NCI-H2081 (cell line): ENCODE measurements around the gene GPBP1.
"Not testable (repeated sequence)": the region's sequence is repeated elsewhere in the genome, so short reads cannot be mapped to it uniquely, and the experiment has no call there.

Experiments used
- DNase-seq, 2 experiments: peaks; one replicate each; lab custom pipeline; 2025; lab: John Stamatoyannopoulos, UW

The GPBP1 gene, protein sequence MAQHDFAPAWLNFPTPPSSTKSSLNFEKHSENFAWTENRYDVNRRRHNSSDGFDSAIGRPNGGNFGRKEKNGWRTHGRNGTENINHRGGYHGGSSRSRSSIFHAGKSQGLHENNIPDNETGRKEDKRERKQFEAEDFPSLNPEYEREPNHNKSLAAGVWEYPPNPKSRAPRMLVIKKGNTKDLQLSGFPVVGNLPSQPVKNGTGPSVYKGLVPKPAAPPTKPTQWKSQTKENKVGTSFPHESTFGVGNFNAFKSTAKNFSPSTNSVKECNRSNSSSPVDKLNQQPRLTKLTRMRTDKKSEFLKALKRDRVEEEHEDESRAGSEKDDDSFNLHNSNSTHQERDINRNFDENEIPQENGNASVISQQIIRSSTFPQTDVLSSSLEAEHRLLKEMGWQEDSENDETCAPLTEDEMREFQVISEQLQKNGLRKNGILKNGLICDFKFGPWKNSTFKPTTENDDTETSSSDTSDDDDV

DNA sequence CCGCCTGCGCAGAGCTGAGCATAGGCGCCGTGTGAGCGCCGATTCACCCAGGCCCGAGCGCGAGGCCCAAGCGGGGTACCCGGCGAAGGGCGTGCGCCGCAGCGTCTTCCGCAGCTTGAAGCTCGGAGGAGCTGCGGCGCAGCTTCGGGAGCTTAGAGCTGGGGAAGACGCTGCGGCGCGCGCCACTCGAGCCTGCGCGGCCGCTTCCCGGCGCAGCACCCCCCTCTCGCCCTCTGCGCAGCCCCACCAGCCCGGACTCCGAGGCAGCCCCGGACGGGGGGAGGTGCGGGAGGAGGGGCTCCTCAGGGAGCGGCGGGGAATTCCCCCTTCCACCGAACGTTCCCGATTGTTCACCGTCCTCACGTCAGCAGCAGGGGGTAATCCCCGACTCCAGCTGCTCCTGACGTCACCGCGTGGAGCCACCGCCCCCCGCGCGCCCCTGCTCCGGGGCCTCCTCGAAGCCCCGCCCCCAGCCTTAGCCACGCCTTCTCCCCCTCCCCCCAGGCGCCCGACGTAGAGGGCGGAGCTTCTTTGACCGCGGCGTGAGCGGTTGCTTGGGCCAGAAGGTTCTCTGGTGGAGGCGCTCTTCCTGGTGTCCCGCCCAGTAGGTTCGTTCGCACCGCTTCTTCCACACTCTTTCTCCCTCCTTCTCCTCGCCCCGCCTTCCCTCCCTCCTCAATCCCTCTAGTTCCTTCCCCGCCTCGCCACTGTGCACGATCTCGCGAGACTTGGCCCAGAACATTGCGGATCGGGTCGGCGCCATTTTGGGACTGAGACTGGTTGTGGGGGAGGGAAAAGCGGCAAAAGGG lies at the start of gene GPBP1:
Gene GPBP1, plus strand, starts transcription at position 741 of the 809 bp plus-strand sequence. CDS start 40,072 bp downstream, outside the sequence.
- DNase-seq, result peak; percentile 95 to 96

- DNase-seq, result no peak
Measured at GRCh38 chr5:57128325-57128724, 45.5 kb upstream of the GPBP1 start.

GRCh38 chr5:57133574-57133973 lies 40.3 kb upstream of the GPBP1 start:
- DNase-seq, result no peak

DNA sequence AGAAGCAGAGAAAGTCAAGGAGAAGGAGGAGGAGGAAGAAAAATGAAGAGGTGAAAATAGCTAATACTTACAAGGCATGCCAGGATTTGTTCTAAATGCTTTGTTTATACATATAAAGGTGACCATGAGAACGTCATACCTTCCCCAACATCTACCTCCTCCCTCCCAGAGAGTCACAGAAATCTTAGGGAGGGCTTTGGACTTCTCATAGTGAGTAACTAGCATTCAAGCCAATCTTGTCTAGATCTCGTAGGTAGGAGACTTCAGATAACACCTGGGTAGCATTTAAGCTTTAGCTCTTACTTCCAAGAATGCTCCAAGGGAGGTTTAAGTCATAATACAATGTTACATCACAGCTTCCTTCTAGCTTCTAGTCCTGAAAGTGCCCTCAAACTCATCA lies 36.5 kb upstream of the GPBP1 start:
- DNase-seq, result no peak

GRCh38 chr5:57152316-57152715 lies 21.5 kb upstream of the GPBP1 start:
- no peak for DNase-seq

DNA sequence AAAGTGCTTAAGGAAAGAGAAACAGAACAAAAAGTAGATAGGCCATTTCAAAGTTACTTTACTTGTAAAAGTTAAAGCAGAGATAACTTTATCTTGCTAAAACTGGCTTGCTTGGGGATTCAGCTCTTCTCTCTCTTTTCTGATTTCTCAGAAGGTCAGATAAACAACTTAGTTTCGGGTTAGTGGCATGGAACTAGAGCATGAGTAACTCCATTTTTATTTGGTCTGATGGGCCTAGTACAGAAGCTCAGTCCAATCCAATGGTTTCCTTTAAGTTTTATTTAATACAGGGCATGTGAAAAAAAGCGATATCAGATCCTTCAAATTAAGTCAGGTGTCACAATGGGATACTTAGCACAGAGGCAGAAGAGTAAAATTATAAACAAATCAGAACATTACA lies 18.8 kb upstream of the GPBP1 start:
- no peak for DNase-seq

DNA sequence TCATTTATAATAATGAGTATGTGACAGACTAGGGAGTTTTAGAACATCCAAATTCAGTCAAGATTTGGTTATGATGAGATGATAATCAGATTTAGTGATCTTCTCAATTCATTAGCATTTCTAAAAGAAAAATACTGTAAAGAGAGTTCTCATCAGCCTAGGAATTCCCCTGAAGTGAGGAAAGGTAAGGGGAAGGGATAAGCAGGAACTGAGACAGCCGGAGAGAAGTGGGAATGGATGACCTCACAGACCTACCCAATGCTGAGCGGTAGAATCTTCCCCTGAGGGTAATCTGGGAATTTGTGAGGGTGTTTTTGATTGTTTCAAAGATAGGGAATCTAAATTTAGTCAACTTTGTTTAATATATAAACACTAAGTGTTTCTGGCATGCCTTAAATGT lies 16.7 kb upstream of the GPBP1 start:
- DNase-seq, result no peak

DNA sequence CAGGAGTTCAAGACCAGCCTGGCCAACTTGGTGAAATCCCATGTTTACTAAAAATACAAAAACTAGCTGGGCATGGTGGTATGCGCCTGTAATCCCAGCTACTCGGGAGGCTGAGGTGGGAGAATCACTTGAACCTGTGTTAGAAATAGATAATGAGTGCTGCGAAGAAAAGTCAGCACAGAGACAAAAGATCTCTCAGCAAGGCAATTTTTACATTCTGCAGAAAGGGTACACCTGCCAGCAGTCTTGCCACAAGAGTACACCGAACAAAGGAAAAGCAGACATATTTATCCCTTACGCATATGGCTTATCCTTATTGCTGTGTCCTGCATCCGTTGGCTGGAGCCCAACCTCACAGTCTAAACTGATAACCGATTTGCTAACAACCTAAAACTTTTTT lies 16.2 kb upstream of the GPBP1 start:
- DNase-seq, result no peak

DNA sequence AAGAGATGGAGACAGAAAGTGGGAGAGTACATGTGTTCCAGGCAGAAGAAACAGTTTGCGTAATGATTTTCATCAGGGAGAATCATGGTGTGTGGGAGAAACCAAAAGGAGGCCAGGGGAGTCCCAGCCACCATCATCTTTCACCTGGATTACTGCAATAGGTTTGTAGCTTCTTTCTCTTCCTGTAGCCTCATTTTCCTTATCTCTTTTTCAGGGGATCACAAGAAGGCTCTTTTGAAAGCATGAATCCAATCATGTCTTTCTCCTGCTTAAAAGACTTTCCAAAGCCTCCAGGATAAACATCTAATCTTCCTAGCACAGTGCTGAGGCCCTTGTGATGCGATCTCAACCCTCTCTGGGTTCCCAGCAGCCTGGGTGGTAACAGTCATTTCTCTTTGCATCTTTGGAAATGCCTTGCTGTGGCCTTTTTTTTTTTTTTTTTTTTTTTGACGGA lies 10.3 kb upstream of the GPBP1 start:
- DNase-seq, result no peak

DNA sequence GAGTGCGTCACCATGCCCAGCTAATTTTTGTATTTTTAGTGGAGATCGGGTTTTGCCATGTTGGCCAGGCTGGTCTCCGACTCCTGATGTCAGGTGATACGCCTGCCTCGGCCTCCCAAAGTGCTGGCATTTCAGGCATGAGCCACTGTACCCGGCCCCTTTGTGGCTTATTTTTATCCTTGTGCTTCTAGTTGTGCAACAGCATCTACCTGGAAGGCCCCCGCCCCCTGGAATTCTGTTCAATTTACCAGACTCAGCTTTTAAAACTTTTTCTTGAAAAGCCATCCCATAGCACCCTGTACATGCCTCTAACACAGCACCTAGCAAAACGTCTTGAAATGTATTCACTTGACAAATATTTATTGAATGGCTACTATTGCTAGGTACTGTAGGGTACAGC lies 9.7 kb upstream of the GPBP1 start:
- no peak for DNase-seq

- not testable (repeated sequence) for DNase-seq
Measured at GRCh38 chr5:57165171-57165570, 8.7 kb upstream of the GPBP1 start.

DNA sequence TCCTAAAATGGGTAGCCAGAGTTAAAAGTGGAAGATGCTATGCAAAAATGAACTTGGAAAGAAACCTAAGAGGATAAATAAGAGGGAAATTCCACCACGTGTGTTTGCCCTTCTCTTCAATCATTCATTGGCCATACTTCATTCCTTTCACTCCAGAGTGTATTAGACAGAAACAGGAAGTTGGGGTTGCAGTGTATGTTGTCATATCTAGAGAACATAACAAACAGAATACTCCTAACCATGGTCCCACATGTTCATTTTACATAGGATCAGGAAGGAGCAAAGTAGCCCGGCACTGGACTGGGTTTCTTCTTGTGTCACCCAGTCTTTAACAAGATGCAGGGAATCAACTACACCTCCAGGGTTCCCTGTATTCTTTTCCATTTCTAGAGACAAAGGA lies 7.6 kb upstream of the GPBP1 start:
- no peak for DNase-seq

DNA sequence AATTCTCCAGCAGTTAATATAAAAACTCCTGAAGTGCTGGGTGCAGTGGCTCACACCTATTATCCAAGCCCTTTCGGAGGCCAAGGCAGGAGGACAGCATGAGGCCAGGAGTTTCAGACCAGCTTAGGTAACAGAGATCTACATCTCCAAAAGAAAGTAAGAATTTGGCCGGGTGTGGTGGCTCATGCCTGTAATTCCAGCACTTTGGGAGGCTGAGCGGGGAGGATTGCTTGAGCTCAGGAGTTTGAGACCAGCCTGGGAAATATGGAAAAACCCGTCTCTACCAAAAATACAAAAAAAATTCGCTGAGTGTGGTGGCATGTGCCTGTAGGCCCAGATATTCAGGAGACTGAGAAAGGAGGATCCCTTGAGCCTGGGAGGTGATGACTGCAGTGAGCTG lies 6.7 kb upstream of the GPBP1 start:
- DNase-seq, result no peak

GRCh38 chr5:57170116-57170515 lies 3.7 kb upstream of the GPBP1 start:
- DNase-seq, result not testable (repeated sequence)

DNA sequence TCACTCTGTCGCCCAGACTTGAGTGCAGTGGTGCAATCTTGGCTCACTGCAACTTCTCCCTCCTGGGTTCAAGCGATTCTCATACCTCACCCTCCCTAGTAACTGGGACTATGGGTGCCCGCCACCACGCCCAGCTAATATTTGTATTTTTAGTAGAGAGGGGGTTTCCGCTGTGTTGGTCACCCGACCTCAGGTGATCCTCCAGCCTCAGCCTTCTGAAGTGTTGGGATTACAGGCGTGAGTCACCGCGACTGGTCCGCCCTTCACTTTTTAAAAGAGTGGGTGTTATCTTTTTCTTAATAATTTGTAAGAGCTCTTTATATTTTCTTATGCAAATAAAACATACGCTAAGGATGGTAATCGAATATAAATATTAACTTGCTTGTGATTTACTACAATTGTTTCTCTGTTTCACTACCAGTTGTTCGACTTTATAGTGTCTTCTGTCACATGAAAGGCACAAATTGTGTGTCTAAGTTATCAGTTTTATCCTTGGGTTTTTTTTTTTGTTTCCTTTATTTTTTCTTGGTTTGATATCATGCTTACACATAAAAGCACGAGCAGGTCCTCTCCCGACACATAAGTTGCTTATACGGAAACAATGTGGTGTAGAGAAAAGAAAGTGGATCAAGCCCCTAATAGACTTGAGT lies 1.9 kb upstream of the GPBP1 start:
- DNase-seq, result no peak

- peak in 1 of 2 experiments; percentile 1 for DNase-seq
Measured at GRCh38 chr5:57172466-57173318, 1.2 kb upstream of the GPBP1 start.

- DNase-seq, result peak in 1 of 2 experiments; percentile 11
Measured at GRCh38 chr5:57174128-57174889, 450 bp downstream of the GPBP1 start.

GRCh38 chr5:57174890-57175510 lies 1.1 kb downstream of the GPBP1 start:
- DNase-seq, result no peak

DNA sequence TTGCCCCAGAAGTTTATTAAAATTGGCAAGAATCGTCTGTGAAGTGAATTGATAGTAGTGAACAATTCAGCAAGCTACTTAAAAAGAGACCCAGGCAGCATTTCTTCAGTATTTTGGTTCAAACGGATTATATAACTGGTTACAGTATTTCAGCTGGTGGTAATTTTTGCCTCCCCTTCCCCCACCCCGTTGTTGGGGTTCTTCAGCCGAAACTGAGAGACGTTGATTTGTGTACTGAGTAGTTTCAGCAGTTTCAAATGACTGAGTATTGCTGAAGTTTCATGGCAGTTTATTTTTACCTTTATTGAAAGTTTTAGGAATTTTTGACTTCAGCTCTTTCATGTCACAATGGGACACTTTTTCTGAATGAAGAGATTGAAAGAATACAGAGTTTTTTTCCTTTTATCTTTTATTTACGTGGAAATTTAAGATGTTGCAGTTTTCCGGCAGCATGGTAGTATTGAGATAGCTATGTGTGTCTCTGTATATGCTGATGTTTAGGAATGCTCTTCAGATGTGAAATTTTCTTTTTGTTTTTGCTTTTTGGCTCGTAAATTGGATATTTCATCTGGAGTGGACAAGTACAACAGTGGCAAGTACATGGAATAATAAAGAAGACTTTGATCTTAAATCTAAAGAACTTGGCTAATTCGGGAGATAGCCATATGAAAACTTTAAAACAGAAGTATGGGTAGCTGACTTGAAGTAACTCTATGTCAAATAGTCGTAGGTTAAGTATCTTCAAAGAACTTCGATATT lies 1.9 kb downstream of the GPBP1 start:
- DNase-seq, result no peak
